ENCODE data around the gene PGD. TPM values are rescaled to one million over a fixed set of nuclear protein-coding genes. Genes with fewer than 3 reads are reported as not detected.
"Not testable (repeated sequence)": the region's sequence is repeated elsewhere in the genome, so short reads cannot be mapped to it uniquely, and the experiment has no call there.

PGD gene
- total and polyA plus RNA-seq, 12 donors: 14.3 to 60.9 (median 31.2) TPM

DNA sequence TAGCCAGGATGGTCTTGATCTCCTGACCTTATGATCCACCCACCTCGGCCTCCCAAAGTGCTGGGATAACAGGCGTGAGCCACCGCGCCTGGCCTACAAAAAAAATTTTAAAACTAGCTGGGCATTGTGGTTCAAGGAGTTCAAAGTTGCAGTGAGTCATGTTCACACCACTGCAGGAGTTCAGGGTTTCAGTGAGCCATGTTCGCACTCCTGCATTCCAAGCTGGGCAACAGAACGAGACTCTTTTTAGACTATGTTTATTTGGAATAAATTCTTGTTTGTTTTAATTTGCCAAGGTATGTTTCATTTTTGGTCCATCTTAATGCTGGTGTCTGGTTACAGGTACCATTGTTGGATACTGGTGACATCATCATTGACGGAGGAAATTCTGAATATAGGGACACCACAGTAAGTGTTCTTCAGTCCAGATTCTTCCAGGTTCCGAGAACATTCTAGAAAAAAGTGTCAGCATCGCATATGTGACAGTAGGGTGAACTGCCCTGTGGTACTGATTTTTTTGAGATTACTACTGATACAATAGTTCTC, 3.9 kb downstream of the PGD start:
- H3K27ac ChIP-seq: peak overlapping the region in 1 of 10 donors; percentile 60
- H3K36me3 ChIP-seq: peaks cover 0 to 67% (median 43%) of the 10 kb centered on the region in 9 donors
- DNase-seq (no peak), ATAC-seq (no peak)
- intact Hi-C loops (cut with DNase I): no loop called here
- peaks cover 3 to 50% (median 13%) of the 10 kb centered on the region in 9 donors for H3K4me1 ChIP-seq
- WGBS, 2 donors: 97% methylated on average over 9 of the region's 9 CpGs
- no peaks in the 10 kb centered on the region for H3K27me3 ChIP-seq
- TF ChIP-seq, protein P1, sequence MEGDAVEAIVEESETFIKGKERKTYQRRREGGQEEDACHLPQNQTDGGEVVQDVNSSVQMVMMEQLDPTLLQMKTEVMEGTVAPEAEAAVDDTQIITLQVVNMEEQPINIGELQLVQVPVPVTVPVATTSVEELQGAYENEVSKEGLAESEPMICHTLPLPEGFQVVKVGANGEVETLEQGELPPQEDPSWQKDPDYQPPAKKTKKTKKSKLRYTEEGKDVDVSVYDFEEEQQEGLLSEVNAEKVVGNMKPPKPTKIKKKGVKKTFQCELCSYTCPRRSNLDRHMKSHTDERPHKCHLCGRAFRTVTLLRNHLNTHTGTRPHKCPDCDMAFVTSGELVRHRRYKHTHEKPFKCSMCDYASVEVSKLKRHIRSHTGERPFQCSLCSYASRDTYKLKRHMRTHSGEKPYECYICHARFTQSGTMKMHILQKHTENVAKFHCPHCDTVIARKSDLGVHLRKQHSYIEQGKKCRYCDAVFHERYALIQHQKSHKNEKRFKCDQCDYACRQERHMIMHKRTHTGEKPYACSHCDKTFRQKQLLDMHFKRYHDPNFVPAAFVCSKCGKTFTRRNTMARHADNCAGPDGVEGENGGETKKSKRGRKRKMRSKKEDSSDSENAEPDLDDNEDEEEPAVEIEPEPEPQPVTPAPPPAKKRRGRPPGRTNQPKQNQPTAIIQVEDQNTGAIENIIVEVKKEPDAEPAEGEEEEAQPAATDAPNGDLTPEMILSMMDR (IDR thresholded peaks at IDR 0.05): no peak
- no peaks in the 10 kb centered on the region for H3K9me3 ChIP-seq
- no peak overlapping the region for H3K4me3 ChIP-seq

DNA sequence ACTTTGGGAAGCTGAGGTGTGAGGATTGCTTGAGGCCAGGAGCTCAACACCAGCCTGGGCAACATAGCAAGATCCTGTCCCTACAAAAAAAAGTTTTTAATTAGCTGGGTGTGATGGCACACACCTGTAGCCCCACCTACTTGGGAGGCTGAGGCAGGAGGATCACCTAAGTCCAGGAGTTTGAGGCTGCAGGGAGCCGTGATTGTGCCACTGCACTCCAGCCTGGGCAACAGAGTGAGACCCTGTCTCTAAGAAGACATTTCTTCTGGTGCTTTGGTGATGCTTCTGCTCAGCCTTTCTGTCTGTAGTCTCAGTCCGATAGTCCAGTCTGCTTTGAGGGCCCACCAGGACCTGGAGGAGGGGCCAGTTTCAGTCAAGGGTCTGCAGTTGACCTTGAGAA, 8.3 kb downstream of the PGD start:
- no peaks in the 10 kb centered on the region for H3K27me3 ChIP-seq
- H3K4me3 ChIP-seq: no peak overlapping the region
- WGBS, 2 donors: 98 to 99% methylated on average over 2 of the region's 2 CpGs
- TF ChIP-seq, protein P1 (IDR thresholded peaks at IDR 0.05): no peak
- no peak overlapping the region for H3K27ac ChIP-seq
- peaks cover 5 to 100% (median 76%) of the 10 kb centered on the region in 9 donors for H3K36me3 ChIP-seq
- intact Hi-C loops (cut with DNase I): no loop called here
- DNase-seq (no peak), ATAC-seq (no peak)
- H3K4me1 ChIP-seq: peaks cover 0 to 21% (median 0%) of the 10 kb centered on the region in 9 donors
- no peaks in the 10 kb centered on the region for H3K9me3 ChIP-seq

DNA sequence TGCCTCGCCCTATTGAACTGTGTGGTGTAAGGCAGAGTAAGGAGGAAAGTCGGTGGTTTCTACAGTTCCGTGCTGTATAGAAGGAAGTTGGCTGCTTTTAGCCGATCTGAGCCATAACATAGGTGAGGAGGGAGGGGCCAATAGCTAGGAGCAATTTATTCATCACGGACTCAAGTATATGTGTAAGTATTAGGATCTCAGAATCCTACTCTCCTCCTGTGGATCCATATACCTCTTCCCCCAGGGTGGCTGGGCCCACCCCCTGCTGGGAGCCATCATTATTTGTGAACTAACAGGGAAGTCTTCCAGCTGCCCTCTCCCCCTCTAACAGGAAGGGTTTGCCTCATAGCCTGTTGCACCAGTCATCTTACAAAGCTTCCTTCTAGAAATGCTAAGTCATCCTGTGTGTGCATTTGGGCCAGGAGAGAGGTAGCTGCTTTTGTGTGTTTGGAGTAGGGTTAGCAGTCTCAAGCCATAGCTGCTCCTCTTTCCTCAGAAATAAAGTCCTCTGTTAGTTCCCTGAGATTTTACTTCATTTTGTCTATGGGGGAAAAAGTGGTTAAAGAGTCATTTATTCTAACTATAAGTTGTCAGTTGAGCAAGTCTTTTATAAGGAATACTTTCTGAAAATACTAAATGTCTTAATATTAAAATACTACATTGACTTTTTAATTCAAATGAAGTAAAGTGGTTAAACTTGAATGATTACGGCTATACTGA, 16.5 kb downstream of the PGD start:
- Histone ChIP-seq H3K27me3 (no peaks in the 10 kb centered on the region), H3K4me3 (peak overlapping the region in 1 of 10 donors; percentile 16), H3K36me3 (peaks cover 6 to 100% (median 71%) of the 10 kb centered on the region in 9 donors), H3K27ac (peak overlapping the region in 4 of 10 donors; percentile 6 to 85 (median 20)), H3K9me3 (no peaks in the 10 kb centered on the region), H3K4me1 (peaks cover 0 to 30% (median 0%) of the 10 kb centered on the region in 9 donors)
- intact Hi-C loops (cut with DNase I): loop anchor here in 1 of 10 donors (5.0 kb wide), 1 partner anchor 33 kb away; no protein-coding TSS in a partner anchor
- 87 to 88% methylated on average over 6 of the region's 6 CpGs for WGBS, 2 donors
- ATAC-seq (peak; percentile 38 to 87 (median 62)), DNase-seq (no peak)
- TF ChIP-seq, protein P1 (IDR thresholded peaks at IDR 0.05): no peak

DNA sequence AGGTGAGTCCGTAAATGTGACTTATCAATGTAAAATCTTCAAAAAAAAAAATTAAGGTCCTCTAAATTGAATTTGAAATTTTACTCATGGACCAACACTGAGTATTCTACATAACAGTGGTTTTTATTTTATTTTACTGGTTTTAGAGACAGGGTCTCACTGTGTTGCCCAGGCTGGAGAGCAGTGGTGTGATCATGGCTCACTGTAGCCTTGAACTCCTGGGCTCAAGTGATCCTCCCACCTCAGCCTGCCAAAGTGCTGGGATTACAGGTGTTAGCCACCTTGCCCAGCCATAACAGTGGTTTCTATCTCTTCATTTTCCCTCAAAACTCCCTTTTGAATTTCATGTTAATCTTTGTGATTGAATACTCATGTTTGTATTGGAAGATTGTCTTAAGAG, 17.1 kb downstream of the PGD start:
- Histone ChIP-seq H3K4me1 (peaks cover 0 to 30% (median 0%) of the 10 kb centered on the region in 9 donors), H3K36me3 (peaks cover 6 to 100% (median 72%) of the 10 kb centered on the region in 9 donors), H3K27ac (peak overlapping the region in 3 of 10 donors; percentile 0 to 85 (median 24))
- H3K9me3 ChIP-seq, H3K4me3 ChIP-seq, DNase-seq, ATAC-seq, H3K27me3 ChIP-seq: not testable (repeated sequence)
- intact Hi-C loops (cut with DNase I): loop anchor here in 1 of 10 donors (5.0 kb wide), 1 partner anchor 34 kb away; no protein-coding TSS in a partner anchor
- WGBS, 2 donors: 96 to 97% methylated on average over 1 of the region's 1 CpG

DNA sequence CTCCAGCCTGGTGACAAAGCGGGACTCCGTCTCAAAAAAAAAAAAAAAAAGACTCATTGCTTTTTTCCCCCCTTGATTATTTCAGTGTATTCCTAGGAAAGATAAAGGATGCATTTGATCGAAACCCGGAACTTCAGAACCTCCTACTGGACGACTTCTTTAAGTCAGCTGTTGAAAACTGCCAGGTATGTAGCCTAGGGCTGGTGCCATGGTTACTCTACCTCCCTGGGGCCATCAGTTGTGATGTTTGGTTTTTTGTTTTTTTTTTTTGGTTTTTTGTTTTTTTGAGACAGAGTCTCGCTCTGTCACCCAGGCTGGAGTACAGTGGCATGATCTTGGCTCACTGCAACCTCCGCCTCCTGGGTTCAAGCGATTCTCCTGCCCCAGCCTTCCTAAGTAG, 19.9 kb downstream of the PGD start:
- H3K27ac ChIP-seq, H3K27me3 ChIP-seq, H3K9me3 ChIP-seq, DNase-seq, ATAC-seq, H3K4me3 ChIP-seq: not testable (repeated sequence)
- intact Hi-C loops (cut with DNase I): loop anchor here in 1 of 10 donors (5.0 kb wide), 1 partner anchor 36 kb away; no protein-coding TSS in a partner anchor
- Histone ChIP-seq H3K4me1 (peaks cover 0 to 28% (median 0%) of the 10 kb centered on the region in 9 donors), H3K36me3 (peaks cover 0 to 81% (median 47%) of the 10 kb centered on the region in 9 donors)
- WGBS, 2 donors: 94 to 95% methylated on average over 8 of the region's 8 CpGs
